Brain microvascular endothelial cell (primary cell): ENCODE data around the gene AMOTL2.
A peak's percentile ranks its signal among the peaks of the same experiment; 100 is the strongest.

ENCODE experiments used
- DNase-seq: peaks from one replicate; pipeline ENCODE4 v3.0.0-alpha.2; 2020
- H3K27ac ChIP-seq: fragments of 250-450 bp; sonication (Bioruptor Pico); 2 replicates; pipeline ENCODE4 v1.5.1; 2020; ENCODE audit warnings: mild to moderate bottlenecking, moderate library complexity
- H3K27me3 ChIP-seq: fragments of 250-450 bp; sonication (Bioruptor Pico); replicated peaks from 2 replicates; pipeline ENCODE4 v1.5.1; 2020; ENCODE audit warnings: mild to moderate bottlenecking
- H3K36me3 ChIP-seq: fragments of 250-450 bp; sonication (Bioruptor Pico); replicated peaks from 2 replicates; pipeline ENCODE4 v1.5.1; 2020; ENCODE audit warnings: mild to moderate bottlenecking
- H3K4me3 ChIP-seq: 2 replicates; pipeline ENCODE4 v1.5.1; 2011; ENCODE audit warnings: low read depth, mild to moderate bottlenecking, control low read depth, low read length, moderate library complexity
- CTCF ChIP-seq: IDR thresholded peaks from 2 replicates; pipeline ENCODE4 v1.5.1; 2011; ENCODE audit warnings: low read depth, mild to moderate bottlenecking, moderate library complexity, low read length, control low read depth, inconsistent platforms; ENCODE audit errors: missing control alignments
- in situ Hi-C: cut with HindIII; loops from 2 replicates; pipeline ENCODE4 v1.10.0; 2017; ENCODE audit warnings: low sequenced_read_pairs, low pct_ligation_motif_present

AMOTL2 gene

GRCh38 chr3:134320749-134321148, 53.5 kb downstream of the AMOTL2 start:
- DNase-seq: no peak
- H3K36me3 ChIP-seq: no peaks in the 10 kb centered on the region

GRCh38 chr3:134319931-134320330, 54.3 kb downstream of the AMOTL2 start:
- DNase-seq: no peak
- TF ChIP-seq CTCF: no peak
- no peaks in the 10 kb centered on the region for H3K36me3 ChIP-seq
- in situ Hi-C loops: no loop called here
- no peaks in the 10 kb centered on the region for H3K27me3 ChIP-seq
- H3K4me3 ChIP-seq: no peak overlapping the region
- H3K27ac ChIP-seq: no peak overlapping the region

More at GRCh38 chr3:134320749-134321148, 53.5 kb downstream of the AMOTL2 start:
- Histone ChIP-seq H3K27ac (no peak overlapping the region), H3K4me3 (no peak overlapping the region), H3K27me3 (no peaks in the 10 kb centered on the region)
- in situ Hi-C loops: no loop called here
- no peak for TF ChIP-seq CTCF

- Histone ChIP-seq H3K36me3 (no peaks in the 10 kb centered on the region), H3K4me3 (no peak overlapping the region), H3K27ac (no peak overlapping the region), H3K27me3 (no peaks in the 10 kb centered on the region)
- no peak for DNase-seq
- no peak for TF ChIP-seq CTCF
- in situ Hi-C loops: no loop called here
These were observed 56.1 kb downstream of the AMOTL2 start for GRCh38 chr3:134318166-134318565.

GRCh38 chr3:134317106-134317947, 56.9 kb downstream of the AMOTL2 start:
- H3K4me3 ChIP-seq: no peak overlapping the region
- no peak overlapping the region for H3K27ac ChIP-seq
- no peaks in the 10 kb centered on the region for H3K27me3 ChIP-seq
- in situ Hi-C loops: no loop called here
- no peak for DNase-seq
- no peak for TF ChIP-seq CTCF
- H3K36me3 ChIP-seq: no peaks in the 10 kb centered on the region

GRCh38 chr3:134315286-134316106, 58.8 kb downstream of the AMOTL2 start:
- DNase-seq: peak; percentile 88
- Histone ChIP-seq H3K36me3 (no peaks in the 10 kb centered on the region), H3K27me3 (no peaks in the 10 kb centered on the region), H3K27ac (peak overlapping the region; percentile 84), H3K4me3 (no peak overlapping the region)
- in situ Hi-C loops: no loop called here
- TF ChIP-seq CTCF: no peak
